K562 (cell line): ENCODE results near the gene ADGRD1. TPM values are rescaled to one million over a fixed set of nuclear protein-coding genes. Genes with fewer than 3 reads are reported as not detected.

ENCODE experiments used
- ATAC-seq: fragments of 200-7000 bp; cut with Tn5 transposase; 3 replicates; pipeline ENCODE4 v1.9.1; 2020; ENCODE audit warnings: moderate library complexity
- BruUV-seq: library from RNA; stranded (reverse); fragments of 400-500 nt; replicated peaks from 2 replicates; lab custom pipeline; 2021; lab: Mats Ljungman, UMichigan
- CTCF ChIA-PET: fragments of 300-600 bp; formaldehyde crosslinking; extraction: SDS; loops from one replicate; lab custom pipeline; 2021; ENCODE audit warnings: low intra/inter-chr PET ratio; lab: Yijun Ruan, JAX
- POLR2A ChIA-PET: fragments of 300-600, 350-650 bp; sonication (Branson Sonifier 250); formaldehyde crosslinking; extraction: SDS; loops from one replicate; lab custom pipeline; 2021; ENCODE audit warnings: antibody characterized with exemption, inconsistent platforms; lab: Yijun Ruan, JAX
- DNase-seq, 4 experiments: peaks; one replicate each; pipeline versions ENCODE4 v3.0.0 to v3.0.0-alpha.2; 2011 to 2018; ENCODE audit warnings: low spot score in 3 of 4, mixed read lengths in 3 of 4; ENCODE audit errors: extremely low read depth in 1 of 4
- FAIRE-seq: peaks from 2 replicates; lab custom pipeline; 2011; peaks lifted over from hg19 to GRCh38; lab: Jason Lieb, UNC
- H2AFZ ChIP-seq: 2 replicates; pipeline ENCODE4 v1.6.0; 2011; ENCODE audit warnings: low read depth, low read length, control low read depth, inconsistent platforms
- H3K27ac ChIP-seq: fragments of 200-600 bp; 3 replicates; pipeline ENCODE4 v1.8.0; 2011; ENCODE audit warnings: low read depth, mild to moderate bottlenecking, control low read depth, inconsistent platforms, low read length, moderate library complexity, mixed read lengths; ENCODE audit errors: extremely low read depth
- H3K27me3 ChIP-seq, 2 experiments: fragments of 300-600 bp in 1 of 2; 2 replicates in 1 of 2; 3 replicates in 1 of 2; pipeline versions ENCODE4 v1.6.0 to v1.8.0; 2011; ENCODE audit warnings: inconsistent platforms in 2 of 2, low read length in 2 of 2, mild to moderate bottlenecking in 1 of 2, mixed read lengths in 1 of 2, moderate library complexity in 1 of 2; ENCODE audit not compliant: control insufficient read depth in 2 of 2, insufficient read depth in 2 of 2
- H3K36me3 ChIP-seq: fragments of 300-600 bp; 3 replicates; pipeline ENCODE4 v1.8.0; 2011; ENCODE audit warnings: mild to moderate bottlenecking, low read length, inconsistent platforms; ENCODE audit not compliant: control insufficient read depth, insufficient read depth
- H3K4me1 ChIP-seq, 2 experiments: fragments of 200-600 bp in 1 of 2; replicated peaks in 1 of 2; 2 replicates in 1 of 2; 3 replicates in 1 of 2; pipeline versions ENCODE4 v1.5.1 to v1.8.0; 2011; ENCODE audit warnings: inconsistent platforms in 2 of 2, low read length in 2 of 2, mild to moderate bottlenecking in 1 of 2, mixed read lengths in 1 of 2, moderate library complexity in 1 of 2; ENCODE audit not compliant: control insufficient read depth in 2 of 2, insufficient read depth in 2 of 2
- H3K4me2 ChIP-seq: 2 replicates; pipeline ENCODE4 v1.6.1; 2011; ENCODE audit warnings: low read length, control low read depth, inconsistent platforms, mixed read lengths; ENCODE audit not compliant: insufficient read depth
- H3K4me3 ChIP-seq: fragments of 200-600 bp; sonication (generic), shearing (Covaris generic); 2 replicates; pipeline ENCODE4 v1.5.1; 2016; ENCODE audit warnings: control low read depth, inconsistent platforms
- H3K79me2 ChIP-seq: fragments of 200-600 bp; 3 replicates; pipeline ENCODE4 v1.8.0; 2011; ENCODE audit warnings: low read length, inconsistent platforms; ENCODE audit not compliant: control insufficient read depth, insufficient read depth
- H3K9ac ChIP-seq, 2 experiments: 2 replicates each; pipeline versions ENCODE4 v1.6.0 to v1.6.1; 2011; ENCODE audit warnings: low read depth in 2 of 2, low read length in 2 of 2, control low read depth in 1 of 2, inconsistent platforms in 1 of 2, mild to moderate bottlenecking in 1 of 2, mixed read lengths in 1 of 2; ENCODE audit not compliant: insufficient read depth in 1 of 2
- H3K9me1 ChIP-seq: one replicate; pipeline ENCODE4 v1.6.0; 2011; ENCODE audit warnings: inconsistent platforms, mild to moderate bottlenecking, low read length, moderate library complexity; ENCODE audit not compliant: control insufficient read depth, insufficient read depth
- H3K9me3 ChIP-seq: replicated peaks from 2 replicates; pipeline ENCODE4 v1.5.1; 2011; ENCODE audit warnings: low read depth, low read length, inconsistent platforms; ENCODE audit not compliant: control insufficient read depth, insufficient read depth
- H4K20me1 ChIP-seq: replicated peaks from 2 replicates; pipeline ENCODE4 v1.6.1; 2011; ENCODE audit warnings: low read length, inconsistent platforms, mixed read lengths; ENCODE audit not compliant: control insufficient read depth, insufficient read depth
- BRD4 ChIP-seq: fragments of 200-600 bp; sonication (generic); IDR thresholded peaks from 2 replicates; pipeline ENCODE4 v1.6.1; 2017; ENCODE audit warnings: inconsistent platforms
- BRF1 ChIP-seq: IDR thresholded peaks from 3 replicates; pipeline ENCODE4 v1.6.1; 2011; ENCODE audit warnings: borderline replicate concordance, mild to moderate bottlenecking; ENCODE audit not compliant: insufficient read length; ENCODE audit errors: extremely low read depth
- ELK3 ChIP-seq: fragments of 450-650 bp; formaldehyde crosslinking; IDR thresholded peaks from 2 replicates; pipeline ENCODE4 v1.4.0; 2020; ENCODE audit warnings: mild to moderate bottlenecking
- ETS2 ChIP-seq: IDR thresholded peaks from 2 replicates; pipeline ENCODE4 v1.6.1; 2016; ENCODE audit warnings: borderline replicate concordance, missing genetic modification characterization, mild to moderate bottlenecking, moderate library complexity, missing compliant biosample characterization; ENCODE audit not compliant: poor library complexity, severe bottlenecking
- SAFB ChIP-seq: fragments of 200-400 bp; formaldehyde crosslinking; IDR thresholded peaks from 2 replicates; pipeline ENCODE4 v1.6.1; 2017; ENCODE audit warnings: low read depth, low read length, borderline replicate concordance
- ZNF57 ChIP-seq: fragments of 450-650 bp; formaldehyde crosslinking; IDR thresholded peaks from 2 replicates; pipeline ENCODE4 v1.4.0; 2020; ENCODE audit warnings: mild to moderate bottlenecking, moderate library complexity
- WGBS: fragments of 100-300 bp; shearing (Covaris generic); methylation state at CpG from one replicate; pipeline ENCODE4 v1.1.6; 2016; ENCODE audit warnings: low coverage, mixed read lengths; ENCODE audit not compliant: insufficient coverage; ENCODE audit errors: missing lambda C conversion rate; 5-methylcytosine and 5-hydroxymethylcytosine counted together
- in situ Hi-C: fragments of 300-500 bp; cut with MboI; formaldehyde crosslinking; loops from 4 replicates; pipeline ENCODE4 v1.15.0; 2018; ENCODE audit warnings: inconsistent platforms, mixed read lengths
- intact Hi-C: fragments of 100-400 bp; cut with micrococcal nuclease; formaldehyde crosslinking; loops from 2 replicates; pipeline ENCODE4 v1.14.2; 2022
- polyA plus RNA-seq, 8 experiments: library from polyadenylated mRNA; depleted of rRNA in 4 of 8; stranded (reverse) in 5 of 8; unstranded in 3 of 8; fragments of >200 nt; fragmentation: Nextera tagmentation in 2 of 8; fragmentation: Illumina TruSeq in 1 of 8; extraction: Ambion mirVana in 2 of 8; extraction: Trizol in 1 of 8; gene quantifications; 2 replicates each; pipeline versions ENCODE4 v1.2.1 to v1.2.3, GENCODE V29; 2011 to 2014; ENCODE audit warnings: inconsistent platforms in 1 of 8, missing spikeins in 1 of 8
- total RNA-seq, 7 experiments: library from RNA; depleted of rRNA in 6 of 7; stranded (reverse); fragments of >200 nt in 6 of 7; fragmentation: Illumina TruSeq in 2 of 7; extraction: Trizol in 2 of 7; gene quantifications; 2 replicates each; pipeline versions ENCODE4 v1.2.1 to v1.2.3, GENCODE V29; 2011 to 2021; ENCODE audit warnings: low replicate concordance in 1 of 7

Gene ADGRD1
- total and polyA plus RNA-seq, 9 of the 15 experiments (the other 6 are each of a cell fraction or from before 2014, with no cell fraction given), result 1.7 to 11.7 (median 3.3) TPM

DNA sequence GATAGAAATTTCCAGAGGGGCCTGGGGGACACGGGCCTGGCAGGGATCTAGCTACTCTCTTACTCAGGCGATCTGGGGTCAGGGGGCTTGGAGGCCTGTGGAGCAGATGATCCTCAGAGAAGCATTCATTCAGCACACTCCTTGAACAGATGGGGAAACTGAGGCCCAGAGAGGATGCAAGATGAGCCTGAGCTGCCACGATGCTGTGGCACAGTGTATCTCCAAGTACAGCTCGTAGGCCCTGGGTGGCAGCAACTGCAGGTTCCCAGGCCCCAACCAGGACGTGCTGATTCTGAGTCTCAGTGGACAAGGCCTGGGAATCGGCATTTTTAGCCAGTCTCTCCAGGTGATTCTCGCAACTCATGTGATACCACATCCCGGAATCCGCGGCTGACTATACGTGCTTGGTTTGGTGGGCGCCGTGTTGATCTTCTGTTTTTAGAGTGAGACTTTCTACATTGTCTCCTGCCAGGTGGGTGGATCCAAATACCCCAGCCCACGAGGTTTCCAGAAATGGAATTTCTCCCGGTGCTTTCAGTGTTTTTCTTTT lies 22.5 kb downstream of the ADGRD1 start (continued):
- TF ChIP-seq ELK3 (CRISPR knock-in tag) (no peak), BRD4 (no peak), ETS2 (tag) (no peak)

GRCh38 chr12:130977046-130977742 lies 23.5 kb downstream of the ADGRD1 start:
- H3K27ac ChIP-seq, result no peak overlapping the region
- no TSS peak for BruUV-seq
- no peaks in the 10 kb centered on the region for H3K36me3 ChIP-seq
- H3K4me3 ChIP-seq, result no peak overlapping the region
- intact Hi-C loops (no loop called here), in situ Hi-C loops (no loop called here)
- H3K9me1 ChIP-seq, result no peaks in the 10 kb centered on the region
- peak overlapping the region in 1 of 2 experiments; percentile 61; a peak in 1 of 4 replicates for H3K9ac ChIP-seq
- POLR2A ChIA-PET, result interaction anchor here (1.0 kb wide), 1 partner anchor 24 kb away, joined by 3 read pairs; no protein-coding TSS in a partner anchor
- no peak for TF ChIP-seq ZNF57 (CRISPR knock-in tag)
- no peak for TF ChIP-seq BRF1
- no peak for TF ChIP-seq SAFB
- TF ChIP-seq, all 486 proteins: peak for 0
- Histone ChIP-seq H3K4me1 (peaks cover 12 to 19% of the 10 kb centered on the region in 2 experiments; a peak in 4 of 5 replicates), H3K9me3 (no peaks in the 10 kb centered on the region), H3K79me2 (no peaks in the 10 kb centered on the region), H3K27me3 (peaks cover 20 to 52% of the 10 kb centered on the region in 2 experiments), H4K20me1 (no peaks in the 10 kb centered on the region), H2AFZ (0 out of 2 replicates have a peak overlapping the region, but pooled peaks have one; percentile 47), H3K4me2 (no peak overlapping the region)
- no peak for DNase-seq
- CTCF ChIA-PET, result no interaction called here
- WGBS, result 32% methylated on average over 17 of the region's 17 CpGs
- ATAC-seq, result peak; percentile 18; the same call in 2 of the 3 replicates
- FAIRE-seq, result no peak
